NK-92 (cell line): ENCODE data around the gene ITGA7.
A peak's percentile ranks its signal among the peaks of the same experiment; 100 is the strongest.

Experiments
- DNase-seq: peaks from one replicate; lab custom pipeline; 2025; ENCODE audit not compliant: unreplicated experiment; lab: John Stamatoyannopoulos, UW

ITGA7 gene

DNA sequence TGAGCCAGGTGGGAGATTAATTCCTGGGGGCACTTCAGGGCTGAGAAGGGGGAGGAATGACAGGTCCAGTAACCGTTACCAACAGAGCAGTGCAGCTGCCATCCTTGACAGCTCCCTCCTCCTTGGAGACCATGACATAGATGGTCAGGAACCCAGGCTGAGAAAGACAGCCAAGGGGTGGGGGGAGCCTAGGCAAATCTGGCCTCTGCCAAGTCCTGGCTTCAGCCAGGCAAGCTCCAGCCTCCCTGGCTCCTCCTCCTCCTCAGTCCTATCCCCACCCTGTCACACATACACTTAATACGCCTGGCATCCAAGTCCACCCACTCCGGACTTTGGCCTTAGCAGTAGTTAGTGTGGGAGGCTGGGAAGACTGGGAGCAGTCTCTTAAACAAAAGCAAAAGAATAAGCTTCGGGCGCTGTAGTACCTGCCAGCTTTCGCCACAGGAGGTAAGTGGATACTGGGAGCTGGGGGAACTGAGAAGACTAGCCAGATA lies 12.4 kb upstream of the ITGA7 start, which contains the start of gene RDH5:
Gene RDH5 (plus strand): TSS at position 323 of the 494 bp plus-strand sequence. CDS start 792 bp downstream, outside the sequence.
- DNase-seq: no peak

- DNase-seq: no peak
Observed at GRCh38 chr12:55719371-55719770, 11.7 kb upstream of the ITGA7 start.

- no peak for DNase-seq
Observed at GRCh38 chr12:55718624-55719275, 11.0 kb upstream of the ITGA7 start.

- no peak for DNase-seq
Observed at GRCh38 chr12:55718015-55718414, 10.3 kb upstream of the ITGA7 start.

GRCh38 chr12:55717011-55718007 lies 9.6 kb upstream of the ITGA7 start:
- no peak for DNase-seq

DNA sequence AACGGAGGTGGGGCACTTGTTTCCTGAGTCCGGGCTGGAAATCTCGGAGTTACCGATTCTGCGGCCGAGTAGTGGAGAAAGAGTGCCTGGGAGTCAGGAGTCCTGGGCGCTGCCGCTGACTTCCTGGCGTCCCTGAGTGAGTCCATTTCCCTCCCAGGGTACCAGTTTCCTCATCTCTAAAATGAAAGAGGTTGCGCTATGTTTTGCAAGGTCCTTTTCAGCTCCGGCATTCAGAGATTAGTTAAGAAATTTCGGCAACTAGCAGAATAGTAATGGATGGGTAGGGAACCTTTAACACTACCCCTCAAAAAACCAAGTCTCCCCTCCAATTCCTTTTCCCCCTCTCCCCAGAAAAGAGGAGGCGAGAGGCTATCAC lies 8.9 kb upstream of the ITGA7 start:
- no peak for DNase-seq

DNA sequence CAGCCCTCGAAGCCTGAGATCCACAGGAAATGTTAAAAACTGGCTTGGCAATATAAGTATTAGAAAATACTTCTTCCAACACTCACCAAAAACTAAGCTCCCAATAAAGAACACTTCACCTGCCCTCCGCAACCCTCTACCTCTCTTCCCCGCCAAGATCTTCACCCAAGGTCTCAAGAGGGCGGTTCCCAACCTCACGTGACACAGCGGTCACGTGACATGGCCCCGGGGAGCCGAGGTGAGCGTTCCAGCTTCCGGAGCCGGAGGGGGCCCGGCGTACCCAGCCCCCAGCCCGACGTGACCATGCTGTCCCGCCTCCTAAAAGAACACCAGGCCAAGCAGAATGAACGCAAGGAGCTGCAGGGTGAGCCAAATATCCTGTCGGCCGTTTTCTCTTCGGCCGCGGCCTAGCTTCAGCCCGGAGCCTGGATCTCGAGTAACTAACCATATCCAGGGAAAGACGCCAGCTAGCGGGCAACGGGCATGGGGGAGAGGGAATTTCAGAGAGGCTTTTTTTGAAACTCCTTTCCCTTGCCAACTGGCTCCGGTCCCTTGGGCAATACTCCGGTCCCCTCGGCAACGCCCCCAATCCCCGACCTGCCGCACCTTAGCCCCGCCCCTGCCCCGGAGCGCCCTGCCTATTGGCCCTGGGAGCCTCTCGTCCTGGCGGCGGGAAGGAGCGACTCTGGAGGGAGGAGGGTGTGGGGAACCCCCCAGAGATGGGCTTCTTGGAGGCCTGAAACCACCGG lies 8.3 kb upstream of the ITGA7 start, which contains the start of gene BLOC1S1:
Gene BLOC1S1 (plus strand): TSS at position 214 of the 749 bp plus-strand sequence. CDS start 6 bp downstream, at position 220.
- peak; percentile 70 for DNase-seq

DNA sequence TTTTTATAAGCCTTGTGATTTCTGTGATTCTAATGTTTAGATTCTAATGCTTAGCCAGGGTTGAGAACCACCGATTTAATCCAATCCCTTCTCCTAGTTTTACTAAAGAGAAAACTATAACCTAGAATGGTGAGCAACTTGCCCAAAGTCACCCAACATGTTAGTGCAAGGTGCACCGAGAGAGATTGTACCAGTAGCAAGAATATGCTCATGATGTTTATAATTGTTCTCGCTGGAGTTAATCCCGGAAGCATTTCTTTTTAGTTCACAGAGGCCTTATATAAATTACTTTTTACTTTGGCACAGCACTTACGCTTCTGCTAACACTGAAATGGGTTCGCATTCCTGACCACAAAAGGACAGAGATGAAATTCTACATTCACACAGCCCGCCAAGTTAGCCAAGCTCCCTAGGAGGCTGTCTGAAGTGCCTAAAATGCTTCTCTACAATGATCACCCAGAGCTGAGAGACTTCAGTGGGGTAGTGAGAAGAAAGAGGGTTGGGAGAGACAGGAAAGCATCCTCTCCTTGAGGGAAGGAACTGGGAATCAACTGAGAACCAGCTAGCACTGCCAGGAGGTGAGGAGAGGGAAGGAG lies 7.6 kb upstream of the ITGA7 start:
- DNase-seq: no peak

GRCh38 chr12:55713721-55714120 lies 6.0 kb upstream of the ITGA7 start:
- DNase-seq: no peak

DNA sequence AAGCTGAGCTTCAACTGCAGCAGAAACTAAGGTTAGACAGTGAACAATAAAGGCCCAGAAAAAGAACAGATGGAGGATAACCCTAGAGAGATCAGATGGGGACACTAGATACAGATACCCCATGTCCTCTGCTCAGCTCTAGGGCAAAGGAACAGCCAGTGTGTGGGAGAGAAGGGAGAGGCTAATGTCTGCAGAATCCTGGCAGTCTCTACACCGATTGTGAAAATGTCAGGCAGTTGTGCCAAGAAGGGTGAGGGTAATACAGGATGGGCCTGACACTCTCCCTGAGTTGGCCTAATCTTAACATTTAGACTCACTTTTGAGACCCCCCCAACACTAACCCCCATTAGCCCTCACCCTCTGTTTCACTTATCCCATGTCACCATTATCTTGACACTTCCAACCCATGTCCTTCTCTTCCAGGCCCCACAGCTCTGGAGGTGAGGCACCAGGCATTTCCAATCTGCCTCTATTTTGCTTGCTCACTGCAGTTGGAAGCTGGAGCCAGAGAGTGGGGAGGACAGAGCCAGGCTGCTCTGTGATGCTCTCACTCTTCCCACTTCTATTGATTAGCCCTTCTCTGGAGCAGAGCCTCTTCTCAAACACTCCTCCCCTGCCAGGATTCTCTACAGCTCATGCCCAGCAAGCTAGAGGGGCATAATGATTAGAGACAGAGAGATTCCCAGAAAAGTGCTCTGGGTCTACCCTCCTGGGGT lies 5.2 kb upstream of the ITGA7 start:
- no peak for DNase-seq

DNA sequence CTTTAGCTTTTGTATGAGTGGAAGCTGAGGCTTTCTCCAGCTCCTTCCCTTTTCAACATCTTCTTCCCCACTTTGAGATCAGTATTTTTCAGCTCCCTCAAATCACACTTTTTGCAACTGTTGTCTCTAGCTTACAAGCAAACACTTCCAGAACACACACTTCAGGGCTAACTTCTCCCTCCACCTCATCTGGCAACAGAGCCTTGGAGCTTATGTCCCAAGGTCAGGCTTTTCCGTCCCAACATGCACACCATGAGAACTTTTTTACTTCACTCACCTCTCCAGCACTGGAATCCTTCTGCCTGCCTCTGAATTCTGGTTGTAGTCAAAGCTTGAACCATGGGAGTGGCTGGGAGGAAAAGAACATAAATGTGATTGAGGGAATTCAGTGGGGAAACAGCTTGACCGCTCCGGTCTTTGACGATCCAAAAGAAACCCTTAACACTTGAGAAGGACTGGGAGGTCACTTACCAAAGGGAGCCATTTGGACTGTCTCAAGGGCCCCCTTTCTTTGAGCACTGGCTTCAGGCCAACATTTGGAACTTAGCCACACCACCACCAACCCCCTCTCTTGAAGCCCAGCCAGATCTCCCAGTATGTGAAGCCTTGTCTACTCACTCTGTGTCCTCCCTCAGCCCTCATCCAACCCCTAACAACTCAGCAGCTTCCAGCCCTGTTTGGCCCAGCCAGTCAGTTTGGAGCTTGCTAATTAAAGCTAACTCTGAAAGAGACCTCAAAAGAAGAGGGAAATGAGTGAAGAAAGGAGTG lies 4.3 kb upstream of the ITGA7 start:
- no peak for DNase-seq

- DNase-seq: no peak
Observed at GRCh38 chr12:55708695-55709233, 1.1 kb upstream of the ITGA7 start.

DNA sequence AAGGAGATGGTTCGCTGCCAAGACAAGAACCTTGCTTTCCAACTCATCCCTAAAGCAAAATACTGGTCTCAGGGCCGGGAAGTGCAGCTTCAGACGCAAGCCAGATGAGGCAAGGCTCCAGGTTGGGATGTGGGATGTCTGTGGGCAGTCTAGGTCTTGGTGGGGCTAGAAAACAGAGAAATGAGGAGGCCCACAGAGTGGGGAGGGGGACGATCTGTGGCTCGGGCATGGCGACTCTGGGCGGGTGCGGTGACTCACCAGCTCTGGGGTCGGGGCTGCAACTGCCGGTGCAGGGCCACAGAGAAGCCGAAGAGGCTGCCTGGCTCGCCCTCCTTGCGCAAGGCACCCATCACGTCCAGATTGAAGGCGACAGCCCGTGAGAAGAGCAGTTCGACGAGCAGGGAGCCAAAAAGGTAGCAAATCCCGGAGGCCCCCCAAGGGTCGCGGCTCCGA lies 459 bp downstream of the ITGA7 start:
- DNase-seq: no peak

GRCh38 chr12:55706568-55707218 lies 1.0 kb downstream of the ITGA7 start:
- no peak for DNase-seq

- DNase-seq: no peak
Observed at GRCh38 chr12:55705782-55706402, 1.8 kb downstream of the ITGA7 start.

DNA sequence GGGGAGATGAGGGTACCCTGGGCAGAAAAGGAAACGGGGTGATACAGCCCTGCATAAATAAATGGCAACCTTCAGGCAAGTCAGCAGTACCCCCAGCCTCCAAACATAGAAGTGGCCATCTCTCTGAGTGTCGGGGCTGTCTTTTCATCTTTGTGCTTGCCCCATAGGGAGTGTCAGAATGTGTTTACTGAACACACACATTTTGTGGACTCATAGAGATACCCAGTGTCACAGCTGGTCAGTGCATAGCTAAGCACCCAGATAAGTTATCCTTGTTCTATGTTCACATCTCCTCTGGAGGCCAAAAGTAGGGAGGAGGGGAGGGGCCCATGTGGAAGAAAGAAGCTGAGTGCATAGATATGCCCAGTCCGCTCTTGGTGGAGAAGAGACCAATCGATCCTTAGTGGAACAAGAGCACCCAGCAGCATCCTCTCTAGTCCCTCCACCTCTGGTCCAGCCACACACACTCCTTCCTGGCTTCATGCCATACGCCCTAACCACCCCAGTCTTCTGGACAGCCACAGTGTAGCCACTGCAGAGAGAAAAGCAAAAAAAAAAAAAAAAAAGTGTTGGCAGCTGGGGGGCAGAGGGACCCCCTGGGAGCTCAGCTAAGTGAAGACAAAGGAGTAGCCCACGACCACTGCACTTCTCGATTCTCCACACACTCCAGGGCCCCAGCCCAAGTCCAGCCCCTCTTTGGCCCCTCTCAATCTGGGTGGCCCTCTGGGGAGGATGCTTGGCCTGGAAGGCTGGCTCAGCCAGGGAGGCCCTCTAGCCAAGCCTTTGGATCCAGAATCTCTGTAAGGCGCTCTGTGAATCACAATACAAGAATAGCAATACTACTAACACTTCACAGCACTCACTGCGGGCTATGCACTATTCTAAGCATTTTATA lies 2.6 kb downstream of the ITGA7 start:
- no peak for DNase-seq
